GM19025 (cell line): ENCODE results near the gene CSE1L.
A peak's percentile ranks its signal among the peaks of the same experiment; 100 is the strongest.
"Not testable (repeated sequence)": the region's sequence is repeated elsewhere in the genome, so short reads cannot be mapped to it uniquely, and the experiment has no call there.

Experiments used
- ATAC-seq: cut with Tn5 transposase; IDR thresholded peaks from one replicate; pipeline ENCODE4 v1.9.1; 2021; ENCODE audit warnings: mild to moderate bottlenecking, low read depth, moderate library complexity; ENCODE audit not compliant: unreplicated experiment

Gene CSE1L

GRCh38 chr20:49054056-49054643, 8.0 kb downstream of the CSE1L start:
- ATAC-seq: peak; percentile 46

GRCh38 chr20:49063279-49063678, 17.2 kb downstream of the CSE1L start:
- no peak for ATAC-seq

GRCh38 chr20:49074521-49074920, 28.4 kb downstream of the CSE1L start:
- ATAC-seq: no peak

GRCh38 chr20:49078310-49078709, 32.2 kb downstream of the CSE1L start:
- ATAC-seq: no peak

- ATAC-seq: not testable (repeated sequence)
These were observed 36.2 kb downstream of the CSE1L start for GRCh38 chr20:49082295-49082694.

GRCh38 chr20:49091104-49091503, 45.0 kb downstream of the CSE1L start:
- ATAC-seq: no peak

- no peak for ATAC-seq
These were observed 45.6 kb downstream of the CSE1L start for GRCh38 chr20:49091762-49092161.

- ATAC-seq: no peak
These were observed 50.2 kb downstream of the CSE1L start for GRCh38 chr20:49096203-49096730.

GRCh38 chr20:49097159-49097558, 51.0 kb downstream of the CSE1L start:
- ATAC-seq: no peak

GRCh38 chr20:49098136-49098535, 52.0 kb downstream of the CSE1L start:
- ATAC-seq: no peak

- ATAC-seq: no peak
These were observed 52.9 kb downstream of the CSE1L start for GRCh38 chr20:49099011-49099410.

GRCh38 chr20:49100292-49100691, 54.2 kb downstream of the CSE1L start:
- not testable (repeated sequence) for ATAC-seq

GRCh38 chr20:49100972-49101371, 54.9 kb downstream of the CSE1L start:
- ATAC-seq: no peak

- no peak for ATAC-seq
These were observed 56.9 kb downstream of the CSE1L start for GRCh38 chr20:49103019-49103418.

- ATAC-seq: no peak
These were observed 57.7 kb downstream of the CSE1L start for GRCh38 chr20:49103647-49104364.

- no peak for ATAC-seq
These were observed 58.2 kb downstream of the CSE1L start for GRCh38 chr20:49104365-49104648.

GRCh38 chr20:49104979-49105547, 59.0 kb downstream of the CSE1L start:
- not testable (repeated sequence) for ATAC-seq

GRCh38 chr20:49106328-49106727, 60.2 kb downstream of the CSE1L start:
- no peak for ATAC-seq

- ATAC-seq: no peak
These were observed 64.9 kb downstream of the CSE1L start for GRCh38 chr20:49110767-49111694.

GRCh38 chr20:49112596-49113274, 66.6 kb downstream of the CSE1L start:
- ATAC-seq: no peak
